Measurements from ENCODE around the gene SLC25A51. TPM values are rescaled to one million over a fixed set of nuclear protein-coding genes. Genes with fewer than 3 reads are reported as not detected.
"Not testable (repeated sequence)": the region's sequence is repeated elsewhere in the genome, so short reads cannot be mapped to it uniquely, and the experiment has no call there.

SLC25A51 gene
- total RNA-seq, 2 donors from 2014 or later = 20.2 to 21.6 TPM

- Histone ChIP-seq H3K4me3 (no peak overlapping the region), H3K4me1 (replicated peaks) (peaks cover 2% of the 10 kb centered on the region), H3K36me3 (no peaks in the 10 kb centered on the region), H3K27me3 (replicated peaks; ENCODE audit: insufficient read depth) (no peaks in the 10 kb centered on the region), H3K27ac (no peak overlapping the region), H3K9me3 (no peaks in the 10 kb centered on the region)
- intact Hi-C loops (cut with DNase I) = loop anchor here (5.0 to 10.0 kb wide), 2 partner anchors 252 to 355 kb away; no protein-coding TSS in a partner anchor
- DNase-seq (ENCODE audit: low spot score) = no peak
- WGBS = 94% methylated on average over 4 of the region's 4 CpGs
- TF ChIP-seq POLR2A (IDR thresholded peaks at IDR 0.05) (no peak), CTCF (IDR thresholded peaks at IDR 0.05) (no peak), POLR2AphosphoS5 (IDR thresholded peaks at IDR 0.05) (no peak)
These were observed 6.3 kb upstream of the SLC25A51 start for GRCh38 chr9:37910271-37910670.

GRCh38 chr9:37909836-37910235 is 5.9 kb upstream of the SLC25A51 start:
- H3K27ac ChIP-seq; H3K36me3 ChIP-seq; H3K9me3 ChIP-seq; DNase-seq (ENCODE audit: low spot score); H3K27me3 ChIP-seq (replicated peaks; ENCODE audit: insufficient read depth); H3K4me1 ChIP-seq (replicated peaks); H3K4me3 ChIP-seq: not testable (repeated sequence)
- intact Hi-C loops (cut with DNase I) = loop anchor here (5.0 to 10.0 kb wide), 3 partner anchors 252 to 425 kb away; partner anchors contain the start of gene POLR1E
- 80% methylated on average over 5 of the region's 5 CpGs for WGBS

- TF ChIP-seq POLR2A (IDR thresholded peaks at IDR 0.05) = no peak
- no peak for TF ChIP-seq CTCF (IDR thresholded peaks at IDR 0.05)
- TF ChIP-seq POLR2AphosphoS5 (IDR thresholded peaks at IDR 0.05) = no peak
- H3K27ac ChIP-seq = no peak overlapping the region
- H3K4me1 ChIP-seq (replicated peaks) = no peaks in the 10 kb centered on the region
- no peaks in the 10 kb centered on the region for H3K36me3 ChIP-seq
- DNase-seq (ENCODE audit: low spot score) = no peak
- intact Hi-C loops (cut with DNase I) = loop anchor here (10.0 kb wide), 1 partner anchor 425 kb away; the partner anchor contains the start of gene POLR1E
- WGBS = 91% methylated on average over 3 of the region's 3 CpGs
- no peaks in the 10 kb centered on the region for H3K9me3 ChIP-seq
- no peak overlapping the region for H3K4me3 ChIP-seq
- H3K27me3 ChIP-seq (replicated peaks; ENCODE audit: insufficient read depth) = no peaks in the 10 kb centered on the region
These were observed 5.4 kb upstream of the SLC25A51 start for GRCh38 chr9:37909326-37909725.

GRCh38 chr9:37908698-37909186 is 4.8 kb upstream of the SLC25A51 start:
- WGBS = 80% methylated on average over 4 of the region's 4 CpGs
- peak; percentile 20 for TF ChIP-seq POLR2A (IDR thresholded peaks at IDR 0.05)
- TF ChIP-seq CTCF (IDR thresholded peaks at IDR 0.05) = no peak
- TF ChIP-seq POLR2AphosphoS5 (IDR thresholded peaks at IDR 0.05) = peak; percentile 13
- DNase-seq (ENCODE audit: low spot score) = no peak
- no peaks in the 10 kb centered on the region for H3K4me1 ChIP-seq (replicated peaks)
- no peak overlapping the region for H3K27ac ChIP-seq
- no peaks in the 10 kb centered on the region for H3K36me3 ChIP-seq
- no peaks in the 10 kb centered on the region for H3K9me3 ChIP-seq
- H3K27me3 ChIP-seq (replicated peaks; ENCODE audit: insufficient read depth) = no peaks in the 10 kb centered on the region
- intact Hi-C loops (cut with DNase I) = loop anchor here (10.0 kb wide), 1 partner anchor 424 kb away; the partner anchor contains the start of gene POLR1E
- H3K4me3 ChIP-seq = no peak overlapping the region

GRCh38 chr9:37908283-37908682 is 4.4 kb upstream of the SLC25A51 start:
- Histone ChIP-seq H3K27me3 (replicated peaks; ENCODE audit: insufficient read depth) (no peaks in the 10 kb centered on the region), H3K4me1 (replicated peaks) (no peaks in the 10 kb centered on the region), H3K4me3 (no peak overlapping the region), H3K36me3 (no peaks in the 10 kb centered on the region), H3K27ac (no peak overlapping the region), H3K9me3 (no peaks in the 10 kb centered on the region)
- intact Hi-C loops (cut with DNase I) = loop anchor here (10.0 kb wide), 1 partner anchor 423 kb away; the partner anchor contains the start of gene POLR1E
- WGBS = 93% methylated on average over 4 of the region's 4 CpGs
- no peak for TF ChIP-seq POLR2A (IDR thresholded peaks at IDR 0.05)
- TF ChIP-seq CTCF (IDR thresholded peaks at IDR 0.05) = no peak
- TF ChIP-seq POLR2AphosphoS5 (IDR thresholded peaks at IDR 0.05) = no peak
- DNase-seq (ENCODE audit: low spot score) = no peak

All from prostate gland (tissue), 2 donors.